ENCODE measurements around the gene ARSD.
"Not testable (repeated sequence)": the region's sequence is repeated elsewhere in the genome, so short reads cannot be mapped to it uniquely, and the experiment has no call there.

Gene ARSD

GRCh38 chrX:2928583-2929434 lies at the start of gene ARSD:
Gene ARSD, minus strand, starts transcription at chrX:2929339. Its CDS starts 64 bp downstream, at chrX:2929275.
- peak in 1 of 2 experiments; percentile 30 for DNase-seq (ENCODE audit: low read depth in 2 of 2)

GRCh38 chrX:2978639-2979038 lies 49.5 kb upstream of the ARSD start:
- not testable (repeated sequence) for DNase-seq (ENCODE audit: low read depth in 2 of 2)

- no peak for DNase-seq (ENCODE audit: low read depth in 2 of 2)
These were observed 45.8 kb upstream of the ARSD start for GRCh38 chrX:2974961-2975360.

GRCh38 chrX:2972391-2972790 lies 43.3 kb upstream of the ARSD start:
- no peak for DNase-seq (ENCODE audit: low read depth in 2 of 2)

- no peak for DNase-seq (ENCODE audit: low read depth in 2 of 2)
These were observed 39.9 kb upstream of the ARSD start for GRCh38 chrX:2969021-2969420.

- DNase-seq (ENCODE audit: low read depth in 2 of 2) = peak; percentile 2 to 11
These were observed 39.1 kb upstream of the ARSD start for GRCh38 chrX:2967998-2968909.

GRCh38 chrX:2967584-2967983 lies 38.4 kb upstream of the ARSD start:
- DNase-seq (ENCODE audit: low read depth in 2 of 2) = no peak

GRCh38 chrX:2967012-2967411 lies 37.9 kb upstream of the ARSD start:
- no peak for DNase-seq (ENCODE audit: low read depth in 2 of 2)

GRCh38 chrX:2965965-2966364 lies 36.8 kb upstream of the ARSD start:
- DNase-seq (ENCODE audit: low read depth in 2 of 2) = no peak

GRCh38 chrX:2963992-2964794 lies 35.1 kb upstream of the ARSD start:
- DNase-seq (ENCODE audit: low read depth in 2 of 2) = not testable (repeated sequence)

- not testable (repeated sequence) for DNase-seq (ENCODE audit: low read depth in 2 of 2)
These were observed 34.3 kb upstream of the ARSD start for GRCh38 chrX:2963449-2963848.

- no peak for DNase-seq (ENCODE audit: low read depth in 2 of 2)
These were observed 33.2 kb upstream of the ARSD start for GRCh38 chrX:2962381-2962780.

- no peak for DNase-seq (ENCODE audit: low read depth in 2 of 2)
These were observed 31.8 kb upstream of the ARSD start for GRCh38 chrX:2960861-2961515.

- DNase-seq (ENCODE audit: low read depth in 2 of 2) = no peak
These were observed 29.1 kb upstream of the ARSD start for GRCh38 chrX:2958199-2958598.

GRCh38 chrX:2955838-2956237 lies 26.7 kb upstream of the ARSD start:
- DNase-seq (ENCODE audit: low read depth in 2 of 2) = no peak

GRCh38 chrX:2955281-2955680 lies 26.1 kb upstream of the ARSD start:
- no peak for DNase-seq (ENCODE audit: low read depth in 2 of 2)

GRCh38 chrX:2954541-2954940 lies 25.4 kb upstream of the ARSD start:
- DNase-seq (ENCODE audit: low read depth in 2 of 2) = no peak

GRCh38 chrX:2937942-2938341 lies 8.8 kb upstream of the ARSD start:
- not testable (repeated sequence) for DNase-seq (ENCODE audit: low read depth in 2 of 2)

GRCh38 chrX:2934715-2935710 lies 5.9 kb upstream of the ARSD start:
- no peak for DNase-seq (ENCODE audit: low read depth in 2 of 2)

All from stimulated activated CD4-positive, alpha-beta T cell treated with anti-CD3 and anti-CD28 coated beads, Interleukin-12 subunit alpha, Interleukin-12 subunit beta, amount 100 ng/mL, for 24 hours (primary cell).